ENCODE results near the gene MTARC2. TPM values are rescaled to one million over a fixed set of nuclear protein-coding genes. Genes with fewer than 3 reads are reported as not detected.

The MTARC2 gene
- total and polyA plus RNA-seq, 10 of the 15 experiments (the other 5 are each of a cell fraction or from before 2014, with no cell fraction given): 1.9 to 5.5 (median 3.3) TPM

DNA sequence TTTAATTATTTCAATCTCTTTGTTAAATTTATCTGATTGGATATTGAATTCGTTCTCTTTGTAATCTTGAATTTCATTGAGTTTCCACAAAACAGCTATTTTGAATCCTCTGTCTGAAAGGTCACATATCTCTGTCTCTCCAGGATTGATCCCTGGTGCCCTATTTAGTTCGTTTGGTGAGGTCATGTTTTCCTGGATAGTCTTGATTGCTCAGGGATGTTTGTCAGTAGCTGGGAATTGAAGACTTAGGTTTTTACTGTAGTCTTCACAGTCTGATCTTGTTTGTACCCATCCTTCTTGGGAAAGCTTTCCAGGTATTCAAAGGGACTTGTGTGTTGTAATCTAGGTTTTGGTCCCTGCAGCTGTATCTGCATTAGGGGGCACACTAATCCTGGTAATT is 6.8 kb upstream of the MTARC2 start:
- no TSS peak for BruUV-seq (replicated peaks)
- CTCF ChIA-PET: interaction anchor here (1.3 to 2.7 kb wide), 3 partner anchors 8 to 34 kb away, joined by 3 to 13 read pairs (median 4); no protein-coding TSS in a partner anchor
- Histone ChIP-seq H4K20me1 (ENCODE audit: control insufficient read depth, insufficient read depth) (no peaks in the 10 kb centered on the region), H3K4me2 (ENCODE audit: control insufficient read depth, insufficient read depth) (no peak overlapping the region), H3K9ac (ENCODE audit: control insufficient read depth, insufficient read depth, low read length) (no peak overlapping the region), H3K79me2 (ENCODE audit: control insufficient read depth, insufficient read depth, low read length) (no peaks in the 10 kb centered on the region), H3K4me3 (no peak overlapping the region), H2AFZ (ENCODE audit: control insufficient read depth, low read depth, low read length) (no peak overlapping the region), H3K36me3 (ENCODE audit: control insufficient read depth in 2 of 2, insufficient read depth in 2 of 2, low read length in 1 of 2) (no peaks in the 10 kb centered on the region), H3K27ac (ENCODE audit: control insufficient read depth, insufficient read depth) (no peak overlapping the region), H3K9me3 (replicated peaks; ENCODE audit: control insufficient read depth, insufficient read depth, low read length) (no peaks in the 10 kb centered on the region), H3K4me1 (ENCODE audit: control insufficient read depth, insufficient read depth, low read length) (no peaks in the 10 kb centered on the region), H3K27me3 (replicated peaks in 1 of 2; ENCODE audit: control insufficient read depth in 2 of 2, insufficient read depth in 2 of 2, low read length in 1 of 2) (peaks cover 0 to 2% of the 10 kb centered on the region in 2 experiments; a peak in 2 of 4 replicates)
- SMC1A ChIA-PET (ENCODE audit: uncharacterized antibody, unreplicated experiment): interaction anchor here (1.3 to 1.6 kb wide), 2 partner anchors 9 to 24 kb away, joined by 3 read pairs; no protein-coding TSS in a partner anchor
- in situ Hi-C loops (cut with MboI): no loop called here
- no peak for TF ChIP-seq BRCA1 (IDR thresholded peaks at IDR 0.05; ENCODE audit: low read depth, low read length)
- TF ChIP-seq RBBP5 (conservative IDR thresholded peaks at IDR 0.05): no peak
- TF ChIP-seq, protein P1, sequence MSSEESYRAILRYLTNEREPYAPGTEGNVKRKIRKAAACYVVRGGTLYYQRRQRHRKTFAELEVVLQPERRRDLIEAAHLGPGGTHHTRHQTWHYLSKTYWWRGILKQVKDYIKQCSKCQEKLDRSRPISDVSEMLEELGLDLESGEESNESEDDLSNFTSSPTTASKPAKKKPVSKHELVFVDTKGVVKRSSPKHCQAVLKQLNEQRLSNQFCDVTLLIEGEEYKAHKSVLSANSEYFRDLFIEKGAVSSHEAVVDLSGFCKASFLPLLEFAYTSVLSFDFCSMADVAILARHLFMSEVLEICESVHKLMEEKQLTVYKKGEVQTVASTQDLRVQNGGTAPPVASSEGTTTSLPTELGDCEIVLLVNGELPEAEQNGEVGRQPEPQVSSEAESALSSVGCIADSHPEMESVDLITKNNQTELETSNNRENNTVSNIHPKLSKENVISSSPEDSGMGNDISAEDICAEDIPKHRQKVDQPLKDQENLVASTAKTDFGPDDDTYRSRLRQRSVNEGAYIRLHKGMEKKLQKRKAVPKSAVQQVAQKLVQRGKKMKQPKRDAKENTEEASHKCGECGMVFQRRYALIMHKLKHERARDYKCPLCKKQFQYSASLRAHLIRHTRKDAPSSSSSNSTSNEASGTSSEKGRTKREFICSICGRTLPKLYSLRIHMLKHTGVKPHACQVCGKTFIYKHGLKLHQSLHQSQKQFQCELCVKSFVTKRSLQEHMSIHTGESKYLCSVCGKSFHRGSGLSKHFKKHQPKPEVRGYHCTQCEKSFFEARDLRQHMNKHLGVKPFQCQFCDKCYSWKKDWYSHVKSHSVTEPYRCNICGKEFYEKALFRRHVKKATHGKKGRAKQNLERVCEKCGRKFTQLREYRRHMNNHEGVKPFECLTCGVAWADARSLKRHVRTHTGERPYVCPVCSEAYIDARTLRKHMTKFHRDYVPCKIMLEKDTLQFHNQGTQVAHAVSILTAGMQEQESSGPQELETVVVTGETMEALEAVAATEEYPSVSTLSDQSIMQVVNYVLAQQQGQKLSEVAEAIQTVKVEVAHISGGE (CRISPR knock-in tag; IDR thresholded peaks at IDR 0.05): no peak
- no peak for TF ChIP-seq NFIC (IDR thresholded peaks at IDR 0.05; ENCODE audit: low read depth, low read length)
- intact Hi-C loops (cut with micrococcal nuclease; ENCODE audit: unreplicated experiment): no loop called here
- RAD21 ChIA-PET (ENCODE audit: unreplicated experiment): no interaction called here
- POLR2A ChIA-PET: interaction anchor here (0.5 kb wide), 1 partner anchor 547 kb away, joined by 3 read pairs; no protein-coding TSS in a partner anchor
- ATAC-seq (no peak), FAIRE-seq (no peak), DNase-seq (ENCODE audit: low read depth, low spot score) (no peak)
- 23% methylated on average over 2 of the region's 2 CpGs for WGBS (ENCODE audit: insufficient coverage, insufficient replicate concordance, low lambda C conversion rate, missing lambda C conversion rate)

Measured in GM12878 (cell line).